Trophoblast cell (in vitro differentiated cells and primary cell): ENCODE results near the gene AFG1L.
A peak's percentile ranks its signal among the peaks of the same experiment; 100 is the strongest.
"Not testable (repeated sequence)": the region's sequence is repeated elsewhere in the genome, so short reads cannot be mapped to it uniquely, and the experiment has no call there.

ENCODE experiments used
- DNase-seq, 2 donors: peaks; one replicate each; pipeline ENCODE4 v3.0.0-alpha.2; 2016
- H2AFZ ChIP-seq: 2 replicates; pipeline ENCODE4 v1.6.1; 2013; ENCODE audit warnings: low read length, moderate library complexity, mild to moderate bottlenecking; ENCODE audit not compliant: insufficient read depth, poor library complexity
- H2AK5ac ChIP-seq: 2 replicates; pipeline ENCODE4 v1.6.1; 2013; ENCODE audit warnings: mild to moderate bottlenecking, low read length
- H2BK120ac ChIP-seq: 2 replicates; pipeline ENCODE4 v1.6.1; 2013; ENCODE audit warnings: low read length, mild to moderate bottlenecking, moderate library complexity; ENCODE audit not compliant: insufficient read depth, poor library complexity
- H2BK12ac ChIP-seq: 2 replicates; pipeline ENCODE4 v1.6.1; 2013; ENCODE audit warnings: mild to moderate bottlenecking, low read length, moderate library complexity
- H2BK5ac ChIP-seq: 2 replicates; pipeline ENCODE4 v1.6.1; 2013; ENCODE audit warnings: low read length, low read depth, moderate library complexity, mild to moderate bottlenecking; ENCODE audit not compliant: poor library complexity
- H3K14ac ChIP-seq: 2 replicates; pipeline ENCODE4 v1.6.1; 2013; ENCODE audit warnings: mild to moderate bottlenecking, low read length
- H3K18ac ChIP-seq: 2 replicates; pipeline ENCODE4 v1.6.1; 2013; ENCODE audit warnings: mild to moderate bottlenecking, low read length
- H3K23ac ChIP-seq: 2 replicates; pipeline ENCODE4 v1.6.1; 2013; ENCODE audit warnings: low read length
- H3K27ac ChIP-seq: 2 replicates; pipeline ENCODE4 v1.5.1; 2013; ENCODE audit warnings: low read depth, mild to moderate bottlenecking, inconsistent platforms, low read length, moderate library complexity
- H3K27me3 ChIP-seq: 2 replicates; pipeline ENCODE4 v1.6.1; 2013; ENCODE audit warnings: inconsistent platforms, mild to moderate bottlenecking, low read length, moderate library complexity; ENCODE audit not compliant: insufficient read depth
- H3K36me3 ChIP-seq, 2 experiments: 1 replicate in 1 of 2; 2 replicates in 1 of 2; pipeline ENCODE4 v1.6.1; 2013; ENCODE audit warnings: low read length in 2 of 2, mild to moderate bottlenecking in 2 of 2, moderate library complexity in 1 of 2; ENCODE audit not compliant: insufficient read depth in 2 of 2, control insufficient read depth in 1 of 2
- H3K4ac ChIP-seq: 2 replicates; pipeline ENCODE4 v1.6.1; 2013; ENCODE audit warnings: low read depth, mild to moderate bottlenecking, low read length, moderate library complexity
- H3K4me1 ChIP-seq, 2 experiments: 1 replicate in 1 of 2; 2 replicates in 1 of 2; pipeline ENCODE4 v1.6.1; 2013; ENCODE audit warnings: low read length in 2 of 2, mild to moderate bottlenecking in 2 of 2, moderate library complexity in 1 of 2; ENCODE audit not compliant: insufficient read depth in 2 of 2, control insufficient read depth in 1 of 2
- H3K4me2 ChIP-seq: 2 replicates; pipeline ENCODE4 v1.6.1; 2013; ENCODE audit warnings: inconsistent platforms, mild to moderate bottlenecking, low read length, moderate library complexity
- H3K4me3 ChIP-seq: 2 replicates; pipeline ENCODE4 v1.5.1; 2013; ENCODE audit warnings: mild to moderate bottlenecking, low read depth, low read length, inconsistent platforms
- H3K79me1 ChIP-seq: one replicate; pipeline ENCODE4 v1.6.1; 2013; ENCODE audit warnings: low read length
- H3K79me2 ChIP-seq: 2 replicates; pipeline ENCODE4 v1.6.1; 2013; ENCODE audit warnings: low read length, mild to moderate bottlenecking; ENCODE audit not compliant: control insufficient read depth, insufficient read depth, poor library complexity
- H3K9ac ChIP-seq: 2 replicates; pipeline ENCODE4 v1.6.1; 2013; ENCODE audit warnings: mild to moderate bottlenecking, low read length
- H3K9me3 ChIP-seq: 2 replicates; pipeline ENCODE4 v1.6.1; 2013; ENCODE audit warnings: low read depth, mild to moderate bottlenecking, control low read depth, inconsistent platforms, low read length; ENCODE audit not compliant: insufficient read depth
- H4K12ac ChIP-seq: 2 replicates; pipeline ENCODE4 v1.6.1; 2013; ENCODE audit warnings: low read depth, mild to moderate bottlenecking, low read length, moderate library complexity
- H4K8ac ChIP-seq: 2 replicates; pipeline ENCODE4 v1.6.1; 2013; ENCODE audit warnings: low read depth, mild to moderate bottlenecking, low read length, moderate library complexity
- H4K91ac ChIP-seq: one replicate; pipeline ENCODE4 v1.6.1; 2013; ENCODE audit warnings: low read depth, mild to moderate bottlenecking, low read length, moderate library complexity
- WGBS: extraction: QIAGEN DNeasy Blood & Tissue Kit; methylation state at CpG from one replicate; pipeline ENCODE4 v1.1.7; 2013; ENCODE audit warnings: missing lambda C conversion rate; ENCODE audit not compliant: insufficient read length, insufficient coverage; ENCODE audit errors: extremely low coverage; 5-methylcytosine and 5-hydroxymethylcytosine counted together

Gene AFG1L

DNA sequence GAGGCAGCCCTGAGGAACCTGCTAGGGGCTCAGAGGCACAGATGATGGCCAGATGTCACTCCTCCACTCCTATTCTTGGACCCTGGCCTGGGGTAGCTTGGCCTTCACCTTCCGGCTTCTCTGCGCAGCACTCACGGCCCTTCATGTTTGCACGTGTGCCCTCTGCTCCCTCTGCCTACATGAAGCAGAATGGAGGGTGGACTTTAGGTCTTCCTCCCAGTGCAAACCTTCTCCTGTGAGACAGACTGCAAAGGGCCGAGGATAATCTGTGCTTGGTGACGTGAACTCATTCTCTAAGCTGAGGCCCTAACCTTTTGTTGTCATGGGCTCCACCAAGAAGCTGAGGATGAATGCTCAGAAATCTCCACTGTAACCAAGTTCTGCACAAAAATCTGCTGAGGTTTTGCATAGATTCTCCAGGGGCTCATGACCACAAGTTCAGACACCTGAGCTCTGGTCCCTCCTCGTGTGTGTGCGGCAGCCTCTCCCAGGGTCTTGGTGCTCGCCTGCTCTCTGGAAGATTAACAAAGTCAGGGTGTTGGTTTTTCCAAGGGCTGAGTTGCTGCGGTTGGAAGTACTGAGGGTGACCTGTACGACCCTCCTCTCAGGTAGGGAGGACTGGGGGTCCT, 240.4 kb downstream of the AFG1L start:
- Histone ChIP-seq H3K9me3 (no peaks in the 10 kb centered on the region), H4K91ac (no peak overlapping the region), H3K27me3 (no peaks in the 10 kb centered on the region), H2BK12ac (no peak overlapping the region), H3K23ac (no peak overlapping the region), H3K14ac (no peak overlapping the region), H2AFZ (no peak overlapping the region), H3K79me1 (no peaks in the 10 kb centered on the region), H2AK5ac (no peak overlapping the region), H3K79me2 (no peaks in the 10 kb centered on the region), H3K18ac (no peak overlapping the region), H4K8ac (no peak overlapping the region), H3K27ac (no peak overlapping the region), H2BK120ac (no peak overlapping the region), H3K4me3 (no peak overlapping the region), H3K4me2 (no peak overlapping the region), H3K9ac (no peak overlapping the region), H3K4ac (no peak overlapping the region), H4K12ac (no peak overlapping the region), H2BK5ac (no peak overlapping the region), H3K4me1 (no peaks in the 10 kb centered on the region), H3K36me3 (no peaks in the 10 kb centered on the region)
- DNase-seq, result no peak
- no CpG with 5 or more reads among the region's 11 CpGs for WGBS

DNA sequence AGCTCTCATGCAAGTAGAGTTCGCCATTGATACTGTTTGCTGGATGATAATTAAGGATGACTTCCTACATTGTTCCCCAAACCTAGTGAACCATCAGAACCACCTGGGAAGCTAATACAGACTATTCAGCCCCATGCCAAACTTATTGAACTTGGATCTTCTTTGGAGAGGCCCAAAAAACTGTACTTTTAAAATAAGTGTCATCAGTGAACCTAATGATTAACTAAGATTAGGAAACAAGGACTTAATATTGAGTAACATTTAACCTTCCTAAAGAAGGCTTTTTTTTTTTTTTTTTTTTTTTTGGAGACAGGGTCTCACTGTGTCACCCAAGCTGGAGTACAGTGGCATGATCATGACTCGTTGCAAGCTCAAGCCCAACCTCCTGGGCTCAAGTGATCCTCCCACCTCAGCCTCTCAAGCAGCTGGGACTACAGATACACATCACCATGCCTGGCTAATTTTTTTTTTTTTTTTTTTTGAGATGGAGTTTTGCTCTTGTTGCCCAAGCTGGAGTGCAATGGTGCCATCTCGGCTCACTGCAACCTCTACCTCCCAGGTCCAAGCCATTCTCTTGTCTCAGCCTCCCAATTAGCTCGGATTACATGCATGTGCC, 241.2 kb downstream of the AFG1L start:
- not testable (repeated sequence) for H3K27ac ChIP-seq, H3K4ac ChIP-seq, H2BK12ac ChIP-seq, H3K9ac ChIP-seq, H2BK120ac ChIP-seq, H3K23ac ChIP-seq, H2AFZ ChIP-seq, H3K36me3 ChIP-seq, H3K9me3 ChIP-seq, H3K27me3 ChIP-seq, DNase-seq, H4K91ac ChIP-seq, H4K12ac ChIP-seq, H3K18ac ChIP-seq, H3K79me2 ChIP-seq, H3K79me1 ChIP-seq, H3K4me1 ChIP-seq, H3K14ac ChIP-seq, H3K4me2 ChIP-seq, H2BK5ac ChIP-seq, H4K8ac ChIP-seq, H2AK5ac ChIP-seq, H3K4me3 ChIP-seq
- no CpG with 5 or more reads among the region's 4 CpGs for WGBS

GRCh38 chr6:108541843-108542759, 247.2 kb downstream of the AFG1L start:
- H3K4me2 ChIP-seq, result no peak overlapping the region
- no peak overlapping the region for H3K18ac ChIP-seq
- no peak overlapping the region for H2AK5ac ChIP-seq
- H3K23ac ChIP-seq, result no peak overlapping the region
- no peaks in the 10 kb centered on the region for H3K9me3 ChIP-seq
- no peaks in the 10 kb centered on the region for H3K27me3 ChIP-seq
- H3K9ac ChIP-seq, result no peak overlapping the region
- H2BK120ac ChIP-seq, result no peak overlapping the region
- H2BK5ac ChIP-seq, result no peak overlapping the region
- H2AFZ ChIP-seq, result no peak overlapping the region
- H4K12ac ChIP-seq, result no peak overlapping the region
- no peak overlapping the region for H4K91ac ChIP-seq
- H2BK12ac ChIP-seq, result no peak overlapping the region
- H3K4me3 ChIP-seq, result no peak overlapping the region
- H3K79me2 ChIP-seq, result no peaks in the 10 kb centered on the region
- no peak overlapping the region for H3K14ac ChIP-seq
- peak; percentile 72 to 87 for DNase-seq
- no peak overlapping the region for H3K4ac ChIP-seq
- no peaks in the 10 kb centered on the region for H3K36me3 ChIP-seq
- no peaks in the 10 kb centered on the region for H3K4me1 ChIP-seq
- no CpG with 5 or more reads among the region's 5 CpGs for WGBS
- H3K79me1 ChIP-seq, result no peaks in the 10 kb centered on the region
- no peak overlapping the region for H3K27ac ChIP-seq
- no peak overlapping the region for H4K8ac ChIP-seq

DNA sequence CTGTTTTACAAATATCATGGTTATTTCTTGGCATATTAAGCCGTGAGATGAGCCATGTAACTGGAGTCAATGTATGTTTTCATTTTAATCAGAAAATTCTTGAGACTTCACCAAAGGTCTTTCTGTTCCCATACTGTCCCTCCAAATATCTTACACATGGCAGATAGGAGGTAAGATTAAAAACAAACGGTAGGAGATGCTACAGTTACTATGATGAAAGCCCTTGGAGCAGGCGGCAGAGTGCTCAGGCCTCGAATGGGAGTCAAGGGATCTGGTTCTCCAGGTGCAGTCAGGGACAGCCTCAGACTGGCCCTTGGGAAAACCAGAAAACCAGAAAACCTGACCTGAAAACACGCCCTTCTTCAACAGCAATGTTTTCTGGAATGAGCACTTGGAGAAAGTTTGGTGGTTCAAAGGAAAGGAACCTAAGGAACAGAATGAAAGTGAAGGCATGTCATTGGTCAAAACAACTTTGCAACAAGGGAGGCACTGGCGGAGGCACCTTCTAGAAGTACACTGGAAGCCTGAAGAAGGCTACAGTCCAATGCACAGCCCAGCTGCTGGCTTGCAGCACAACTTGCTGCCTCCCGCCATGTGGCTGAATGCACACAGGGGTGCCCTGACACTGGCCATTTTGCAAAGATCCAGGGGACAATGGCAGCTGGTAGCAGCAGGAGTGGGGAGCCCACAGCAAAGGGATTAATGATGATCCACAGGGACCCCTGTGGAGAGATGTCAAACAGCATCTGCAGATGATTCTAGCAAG, 248.5 kb downstream of the AFG1L start:
- no peak overlapping the region for H3K9ac ChIP-seq
- no peak overlapping the region for H3K4ac ChIP-seq
- no peak overlapping the region for H3K27ac ChIP-seq
- H3K4me2 ChIP-seq, result no peak overlapping the region
- no peaks in the 10 kb centered on the region for H3K36me3 ChIP-seq
- no peak overlapping the region for H3K18ac ChIP-seq
- no peaks in the 10 kb centered on the region for H3K9me3 ChIP-seq
- H2AFZ ChIP-seq, result no peak overlapping the region
- H4K91ac ChIP-seq, result no peak overlapping the region
- H4K12ac ChIP-seq, result no peak overlapping the region
- H4K8ac ChIP-seq, result no peak overlapping the region
- no peak overlapping the region for H3K4me3 ChIP-seq
- WGBS, result no CpG with 5 or more reads among the region's 7 CpGs
- H3K4me1 ChIP-seq, result no peaks in the 10 kb centered on the region
- DNase-seq, result no peak
- no peak overlapping the region for H2BK5ac ChIP-seq
- no peak overlapping the region for H3K23ac ChIP-seq
- no peak overlapping the region for H3K14ac ChIP-seq
- H2BK12ac ChIP-seq, result no peak overlapping the region
- H2BK120ac ChIP-seq, result no peak overlapping the region
- no peaks in the 10 kb centered on the region for H3K27me3 ChIP-seq
- H3K79me1 ChIP-seq, result no peaks in the 10 kb centered on the region
- no peak overlapping the region for H2AK5ac ChIP-seq
- no peaks in the 10 kb centered on the region for H3K79me2 ChIP-seq
